Mesendoderm (in vitro differentiated cells): Measurements from ENCODE around the gene MAN2C1.

Experiments
- DNase-seq: peaks from one replicate; pipeline ENCODE4 v3.0.0; 2013
- H2AK5ac ChIP-seq: 2 replicates; pipeline ENCODE4 v1.6.1; 2013; ENCODE audit warnings: low read length, inconsistent platforms
- H2BK120ac ChIP-seq: 2 replicates; pipeline ENCODE4 v1.6.1; 2013; ENCODE audit warnings: low read depth, mild to moderate bottlenecking, low read length, moderate library complexity, mixed read lengths
- H2BK15ac ChIP-seq: replicated peaks from 2 replicates; pipeline ENCODE4 v1.6.1; 2013; ENCODE audit warnings: low read depth, mild to moderate bottlenecking, moderate library complexity
- H2BK5ac ChIP-seq: 2 replicates; pipeline ENCODE4 v1.6.1; 2013; ENCODE audit warnings: low read length, inconsistent platforms
- H3K18ac ChIP-seq: 2 replicates; pipeline ENCODE4 v1.6.1; 2013; ENCODE audit warnings: mild to moderate bottlenecking, low read length, mixed read lengths
- H3K23ac ChIP-seq: one replicate; pipeline ENCODE4 v1.6.1; 2013; ENCODE audit warnings: low read length
- H3K27ac ChIP-seq: 2 replicates; pipeline ENCODE4 v1.5.1; 2013; ENCODE audit warnings: low read depth, mild to moderate bottlenecking, inconsistent platforms, low read length, moderate library complexity
- H3K27me3 ChIP-seq: 2 replicates; pipeline ENCODE4 v1.6.1; 2013; ENCODE audit warnings: low read length, control low read depth, mild to moderate bottlenecking, inconsistent platforms; ENCODE audit not compliant: insufficient read depth, poor library complexity
- H3K36me3 ChIP-seq: 2 replicates; pipeline ENCODE4 v1.6.1; 2013; ENCODE audit warnings: low read length, inconsistent platforms; ENCODE audit not compliant: control insufficient read depth, insufficient read depth
- H3K4ac ChIP-seq: one replicate; pipeline ENCODE4 v1.6.1; 2013; ENCODE audit warnings: low read depth, mild to moderate bottlenecking, low read length, moderate library complexity
- H3K4me1 ChIP-seq: 2 replicates; pipeline ENCODE4 v1.6.1; 2013; ENCODE audit warnings: low read depth, low read length, inconsistent platforms; ENCODE audit not compliant: control insufficient read depth
- H3K4me2 ChIP-seq: 2 replicates; pipeline ENCODE4 v1.6.1; 2013; ENCODE audit warnings: low read length
- H3K4me3 ChIP-seq: 2 replicates; pipeline ENCODE4 v1.5.1; 2013; ENCODE audit warnings: mild to moderate bottlenecking, low read length
- H3K56ac ChIP-seq: one replicate; pipeline ENCODE4 v1.6.1; 2013; ENCODE audit warnings: low read length
- H3K79me1 ChIP-seq: 2 replicates; pipeline ENCODE4 v1.6.1; 2013; ENCODE audit warnings: low read length, inconsistent platforms
- H3K79me2 ChIP-seq: 2 replicates; pipeline ENCODE4 v1.6.1; 2013; ENCODE audit warnings: mild to moderate bottlenecking, low read length; ENCODE audit not compliant: control insufficient read depth, insufficient read depth
- H3K9ac ChIP-seq: 2 replicates; pipeline ENCODE4 v1.6.1; 2013; ENCODE audit warnings: low read length, inconsistent platforms
- H4K5ac ChIP-seq: one replicate; pipeline ENCODE4 v1.6.1; 2013; ENCODE audit warnings: low read length
- H4K8ac ChIP-seq: one replicate; pipeline ENCODE4 v1.6.1; 2013; ENCODE audit warnings: low read depth, mild to moderate bottlenecking, control low read depth, low read length, moderate library complexity
- WGBS: extraction: QIAGEN DNeasy Blood & Tissue Kit; methylation state at CpG from one replicate; pipeline ENCODE4 v1.1.7; 2013; ENCODE audit warnings: low lambda C conversion rate, missing lambda C conversion rate; ENCODE audit not compliant: insufficient coverage; ENCODE audit errors: extremely low coverage; 5-methylcytosine and 5-hydroxymethylcytosine counted together

The MAN2C1 gene

DNA sequence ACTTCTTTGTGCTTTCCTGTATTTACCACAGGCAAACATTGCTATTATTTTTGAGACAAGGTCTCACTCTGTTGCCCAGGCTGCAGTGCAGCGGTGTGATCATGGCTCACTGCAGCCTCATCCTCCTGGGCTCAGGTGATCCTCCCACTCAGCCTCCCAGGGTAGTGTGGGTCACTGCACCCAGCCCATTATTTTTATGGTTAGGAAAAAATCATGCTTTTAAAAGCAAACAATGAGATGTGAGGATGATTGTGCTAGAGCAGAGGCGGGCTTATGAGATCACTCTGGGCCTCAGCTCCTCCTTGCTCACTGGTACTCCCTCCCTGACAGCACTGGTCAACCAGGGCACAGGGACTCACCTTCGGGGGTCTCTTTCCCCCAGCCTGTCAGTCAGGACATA, 2.2 kb downstream of the MAN2C1 start:
- Histone ChIP-seq H3K79me2 (no peaks in the 10 kb centered on the region), H3K9ac (no peak overlapping the region), H3K18ac (no peak overlapping the region), H3K56ac (no peak overlapping the region), H4K5ac (no peak overlapping the region), H3K4ac (no peak overlapping the region), H2BK120ac (no peak overlapping the region), H3K79me1 (peaks cover 4% of the 10 kb centered on the region), H3K27ac (no peak overlapping the region), H3K27me3 (no peaks in the 10 kb centered on the region), H4K8ac (no peak overlapping the region), H2BK15ac (no peak overlapping the region), H3K23ac (no peak overlapping the region), H2AK5ac (no peak overlapping the region), H2BK5ac (no peak overlapping the region), H3K4me1 (peaks cover 3% of the 10 kb centered on the region), H3K4me3 (no peak overlapping the region), H3K4me2 (no peak overlapping the region), H3K36me3 (peaks cover 4% of the 10 kb centered on the region)
- no CpG with 5 or more reads among the region's 3 CpGs for WGBS
- DNase-seq, result no peak

DNA sequence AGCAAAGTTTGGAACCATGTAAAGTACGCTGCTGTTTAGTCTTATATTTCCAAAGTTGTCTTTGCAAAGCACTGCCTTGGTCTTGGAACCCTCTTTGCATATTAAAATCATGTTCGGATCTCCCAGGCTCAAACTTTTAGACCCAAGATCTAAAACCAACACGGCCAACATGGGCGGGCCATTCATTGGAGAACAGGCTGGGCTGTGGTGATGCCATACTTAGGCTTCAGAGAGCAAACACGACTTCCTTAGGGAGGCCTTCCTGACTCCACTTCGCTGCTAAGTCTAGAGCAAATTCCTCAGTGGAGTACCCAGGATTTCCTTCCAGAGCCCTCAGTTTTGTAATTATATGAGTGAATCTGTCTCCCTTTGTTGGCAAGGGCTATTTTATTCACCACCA, 3.5 kb downstream of the MAN2C1 start:
- Histone ChIP-seq H4K5ac (no peak overlapping the region), H4K8ac (no peak overlapping the region), H3K79me1 (peaks cover 3% of the 10 kb centered on the region), H2BK15ac (no peak overlapping the region), H2BK5ac (no peak overlapping the region), H3K9ac (no peak overlapping the region), H3K18ac (no peak overlapping the region), H3K4ac (no peak overlapping the region), H2AK5ac (no peak overlapping the region), H3K79me2 (no peaks in the 10 kb centered on the region), H3K27ac (no peak overlapping the region), H3K36me3 (peaks cover 4% of the 10 kb centered on the region), H3K4me2 (no peak overlapping the region), H3K23ac (no peak overlapping the region), H2BK120ac (no peak overlapping the region), H3K4me1 (peaks cover 3% of the 10 kb centered on the region), H3K4me3 (no peak overlapping the region), H3K56ac (no peak overlapping the region), H3K27me3 (no peaks in the 10 kb centered on the region)
- no peak for DNase-seq
- no CpG with 5 or more reads among the region's 6 CpGs for WGBS

DNA sequence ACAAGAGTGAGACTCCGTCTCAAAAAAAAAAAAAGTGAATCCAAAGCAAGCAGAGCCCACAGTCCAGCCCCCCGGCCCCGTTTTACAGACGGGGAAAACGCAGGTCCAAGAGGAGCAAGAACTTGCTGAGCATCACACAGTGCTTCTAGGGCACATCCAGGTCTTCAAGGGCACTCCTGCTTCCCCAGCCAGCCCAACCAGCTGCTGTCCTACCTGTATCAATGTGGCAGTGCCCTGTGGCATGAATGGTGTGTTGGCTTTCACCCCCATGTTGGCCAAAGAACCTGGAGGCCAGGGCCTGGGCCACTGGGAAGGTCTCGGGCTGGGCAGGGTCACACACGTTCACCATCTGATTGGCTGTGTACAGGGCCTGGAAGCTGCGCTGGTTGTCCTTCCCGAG, 4.6 kb downstream of the MAN2C1 start:
- H2BK5ac ChIP-seq, result no peak overlapping the region
- no peak overlapping the region for H3K9ac ChIP-seq
- H3K4ac ChIP-seq, result no peak overlapping the region
- H3K56ac ChIP-seq, result no peak overlapping the region
- no peak overlapping the region for H4K8ac ChIP-seq
- no peak overlapping the region for H3K27ac ChIP-seq
- H3K4me1 ChIP-seq, result peaks cover 3% of the 10 kb centered on the region
- no peak overlapping the region for H3K18ac ChIP-seq
- DNase-seq, result no peak
- peaks cover 4% of the 10 kb centered on the region for H3K36me3 ChIP-seq
- no peak overlapping the region for H2BK15ac ChIP-seq
- no peaks in the 10 kb centered on the region for H3K27me3 ChIP-seq
- H3K4me3 ChIP-seq, result no peak overlapping the region
- H3K79me1 ChIP-seq, result peaks cover 3% of the 10 kb centered on the region
- no peak overlapping the region for H2BK120ac ChIP-seq
- H3K4me2 ChIP-seq, result no peak overlapping the region
- H3K79me2 ChIP-seq, result no peaks in the 10 kb centered on the region
- no CpG with 5 or more reads among the region's 9 CpGs for WGBS
- no peak overlapping the region for H3K23ac ChIP-seq
- H4K5ac ChIP-seq, result no peak overlapping the region
- H2AK5ac ChIP-seq, result no peak overlapping the region

DNA sequence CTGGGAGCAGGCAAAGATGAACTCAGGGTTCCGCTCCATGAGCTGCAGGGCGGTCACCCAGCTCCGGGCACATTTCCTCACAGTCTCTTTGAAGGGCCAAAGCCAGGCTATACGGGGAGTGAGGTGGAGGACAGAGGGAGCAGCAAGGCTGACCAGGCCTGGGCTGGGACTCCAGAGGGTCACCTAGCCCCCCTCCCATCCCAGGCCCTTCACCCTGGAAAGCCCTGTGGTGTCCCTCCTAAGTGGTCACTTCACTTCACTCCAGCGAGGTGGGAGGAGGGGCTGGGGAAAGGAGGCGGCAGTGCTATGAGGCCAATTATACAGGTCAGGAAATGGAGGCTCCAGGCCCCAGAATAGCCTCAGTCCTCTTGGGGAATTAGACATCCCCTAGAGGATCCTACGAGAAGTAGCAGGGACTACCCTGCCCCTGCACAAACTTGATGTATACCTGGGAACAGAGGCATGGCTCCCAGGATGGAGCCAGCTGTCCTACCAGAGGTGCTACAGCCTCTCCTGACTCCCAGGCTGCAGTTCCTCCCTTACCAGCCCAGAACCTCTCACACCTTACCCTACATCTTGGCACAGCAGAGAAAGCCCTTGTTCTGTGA, 5.7 kb downstream of the MAN2C1 start:
- Histone ChIP-seq H3K4me3 (no peak overlapping the region), H4K8ac (no peak overlapping the region), H3K27ac (no peak overlapping the region), H3K27me3 (no peaks in the 10 kb centered on the region), H3K4ac (no peak overlapping the region), H4K5ac (no peak overlapping the region), H3K4me1 (peaks cover 3% of the 10 kb centered on the region), H3K4me2 (no peak overlapping the region), H3K36me3 (peaks cover 4% of the 10 kb centered on the region), H2BK120ac (no peak overlapping the region), H2AK5ac (no peak overlapping the region), H2BK5ac (no peak overlapping the region), H3K18ac (no peak overlapping the region), H3K79me2 (no peaks in the 10 kb centered on the region), H3K79me1 (peaks cover 3% of the 10 kb centered on the region), H3K23ac (no peak overlapping the region), H3K9ac (no peak overlapping the region), H3K56ac (no peak overlapping the region), H2BK15ac (no peak overlapping the region)
- DNase-seq, result peak; percentile 48
- no CpG with 5 or more reads among the region's 7 CpGs for WGBS

DNA sequence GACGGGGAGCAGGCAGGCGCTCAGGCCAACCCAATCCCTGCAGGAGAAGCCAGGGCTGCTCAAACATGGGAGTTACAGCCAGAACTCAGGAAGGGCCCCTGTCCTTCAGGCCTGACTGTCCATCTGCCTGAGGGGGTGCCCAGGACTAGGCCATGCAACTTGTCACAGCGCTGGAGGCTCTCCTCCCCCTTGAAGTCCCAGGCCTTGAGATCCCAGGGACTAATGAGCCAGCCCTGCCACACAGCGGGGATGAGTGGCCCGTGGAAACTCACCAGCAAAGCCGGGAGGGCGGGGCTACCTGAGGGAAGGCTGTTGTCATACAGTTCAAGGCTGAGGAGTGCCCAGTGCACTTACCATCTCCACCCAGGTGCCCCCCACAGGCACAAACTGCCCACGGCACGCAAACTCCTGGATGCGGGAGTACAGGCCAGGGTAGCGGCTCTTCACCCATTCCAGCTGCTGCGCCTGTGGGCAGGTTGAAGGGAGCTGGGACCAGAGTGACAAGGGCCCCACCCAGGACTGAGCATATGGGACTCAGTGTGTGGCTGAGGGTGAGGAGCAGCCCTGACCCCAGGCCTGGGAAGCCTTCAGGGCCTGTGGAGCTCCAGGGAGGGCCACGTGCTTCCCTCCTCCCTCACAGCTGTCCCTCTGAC, 6.3 kb downstream of the MAN2C1 start:
- Histone ChIP-seq H4K5ac (no peak overlapping the region), H3K36me3 (peaks cover 4% of the 10 kb centered on the region), H3K27me3 (no peaks in the 10 kb centered on the region), H2AK5ac (no peak overlapping the region), H3K18ac (no peak overlapping the region), H3K4me3 (no peak overlapping the region), H3K56ac (no peak overlapping the region), H3K27ac (no peak overlapping the region), H2BK5ac (no peak overlapping the region), H3K23ac (no peak overlapping the region), H3K79me2 (no peaks in the 10 kb centered on the region), H2BK120ac (no peak overlapping the region), H2BK15ac (no peak overlapping the region), H3K4me2 (no peak overlapping the region), H4K8ac (no peak overlapping the region), H3K4me1 (no peaks in the 10 kb centered on the region), H3K79me1 (no peaks in the 10 kb centered on the region), H3K4ac (no peak overlapping the region), H3K9ac (no peak overlapping the region)
- no CpG with 5 or more reads among the region's 13 CpGs for WGBS
- no peak for DNase-seq
